ENCODE measurements around the gene GHRH.

The GHRH gene

GRCh38 chr20:37238426-37238825 lies 23.2 kb downstream of the GHRH start:
- no peak for DNase-seq (ENCODE audit: low read depth)

GRCh38 chr20:37237656-37238055 lies 24.0 kb downstream of the GHRH start:
- DNase-seq (ENCODE audit: low read depth) = no peak

GRCh38 chr20:37236462-37236861 lies 25.2 kb downstream of the GHRH start:
- no peak for DNase-seq (ENCODE audit: low read depth)

GRCh38 chr20:37235065-37235464 lies 26.5 kb downstream of the GHRH start:
- DNase-seq (ENCODE audit: low read depth) = no peak

GRCh38 chr20:37234254-37234581 lies 27.4 kb downstream of the GHRH start:
- no peak for DNase-seq (ENCODE audit: low read depth)

- no peak for DNase-seq (ENCODE audit: low read depth)
Measured at GRCh38 chr20:37233548-37234253, 27.9 kb downstream of the GHRH start.

GRCh38 chr20:37231947-37232630 lies 29.5 kb downstream of the GHRH start:
- DNase-seq (ENCODE audit: low read depth) = no peak

- no peak for DNase-seq (ENCODE audit: low read depth)
Measured at GRCh38 chr20:37230200-37230599, 31.4 kb downstream of the GHRH start.

GRCh38 chr20:37229357-37229756 lies 32.3 kb downstream of the GHRH start:
- DNase-seq (ENCODE audit: low read depth) = no peak

GRCh38 chr20:37228656-37229055 lies 33.0 kb downstream of the GHRH start:
- DNase-seq (ENCODE audit: low read depth) = no peak

GRCh38 chr20:37228082-37228481 lies 33.5 kb downstream of the GHRH start:
- DNase-seq (ENCODE audit: low read depth) = no peak

- no peak for DNase-seq (ENCODE audit: low read depth)
Measured at GRCh38 chr20:37226889-37227288, 34.7 kb downstream of the GHRH start.

GRCh38 chr20:37225146-37225545 lies 36.5 kb downstream of the GHRH start:
- DNase-seq (ENCODE audit: low read depth) = no peak

- DNase-seq (ENCODE audit: low read depth) = no peak
Measured at GRCh38 chr20:37223053-37223452, 38.6 kb downstream of the GHRH start.

GRCh38 chr20:37222086-37222485 lies 39.5 kb downstream of the GHRH start:
- no peak for DNase-seq (ENCODE audit: low read depth)

GRCh38 chr20:37220731-37221130 lies 40.9 kb downstream of the GHRH start:
- no peak for DNase-seq (ENCODE audit: low read depth)

GRCh38 chr20:37219751-37220668 lies 41.6 kb downstream of the GHRH start:
- DNase-seq (ENCODE audit: low read depth) = no peak

GRCh38 chr20:37218976-37219375 lies 42.6 kb downstream of the GHRH start:
- DNase-seq (ENCODE audit: low read depth) = no peak

GRCh38 chr20:37218441-37218840 lies 43.2 kb downstream of the GHRH start:
- no peak for DNase-seq (ENCODE audit: low read depth)

GRCh38 chr20:37209661-37210314 lies 51.8 kb downstream of the GHRH start:
- no peak for DNase-seq (ENCODE audit: low read depth)

GRCh38 chr20:37209193-37209592 lies 52.4 kb downstream of the GHRH start:
- DNase-seq (ENCODE audit: low read depth) = no peak

GRCh38 chr20:37207171-37207570 lies 54.4 kb downstream of the GHRH start:
- DNase-seq (ENCODE audit: low read depth) = no peak

All from activated T-cell treated with anti-CD3 and anti-CD28 coated beads for 24 hours (primary cell).